ENCODE data around the gene PTRH1. TPM values are rescaled to one million over a fixed set of nuclear protein-coding genes. Genes with fewer than 3 reads are reported as not detected.
"Not testable (repeated sequence)": the region's sequence is repeated elsewhere in the genome, so short reads cannot be mapped to it uniquely, and the experiment has no call there.

The PTRH1 gene, protein sequence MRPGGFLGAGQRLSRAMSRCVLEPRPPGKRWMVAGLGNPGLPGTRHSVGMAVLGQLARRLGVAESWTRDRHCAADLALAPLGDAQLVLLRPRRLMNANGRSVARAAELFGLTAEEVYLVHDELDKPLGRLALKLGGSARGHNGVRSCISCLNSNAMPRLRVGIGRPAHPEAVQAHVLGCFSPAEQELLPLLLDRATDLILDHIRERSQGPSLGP
- 1 to 10 TPM; 5.5 to 8.3 TPM for total RNA-seq
- long read RNA-seq, transcript PTRH1-208 (5 exons, 814 nt), result major isoform, 10 of 14 reads
- long read RNA-seq, partial matches to known transcripts, result 0 of 14 reads
- long read RNA-seq, other reads (novel, unspliced or antisense), result 2 of 14 reads

DNA sequence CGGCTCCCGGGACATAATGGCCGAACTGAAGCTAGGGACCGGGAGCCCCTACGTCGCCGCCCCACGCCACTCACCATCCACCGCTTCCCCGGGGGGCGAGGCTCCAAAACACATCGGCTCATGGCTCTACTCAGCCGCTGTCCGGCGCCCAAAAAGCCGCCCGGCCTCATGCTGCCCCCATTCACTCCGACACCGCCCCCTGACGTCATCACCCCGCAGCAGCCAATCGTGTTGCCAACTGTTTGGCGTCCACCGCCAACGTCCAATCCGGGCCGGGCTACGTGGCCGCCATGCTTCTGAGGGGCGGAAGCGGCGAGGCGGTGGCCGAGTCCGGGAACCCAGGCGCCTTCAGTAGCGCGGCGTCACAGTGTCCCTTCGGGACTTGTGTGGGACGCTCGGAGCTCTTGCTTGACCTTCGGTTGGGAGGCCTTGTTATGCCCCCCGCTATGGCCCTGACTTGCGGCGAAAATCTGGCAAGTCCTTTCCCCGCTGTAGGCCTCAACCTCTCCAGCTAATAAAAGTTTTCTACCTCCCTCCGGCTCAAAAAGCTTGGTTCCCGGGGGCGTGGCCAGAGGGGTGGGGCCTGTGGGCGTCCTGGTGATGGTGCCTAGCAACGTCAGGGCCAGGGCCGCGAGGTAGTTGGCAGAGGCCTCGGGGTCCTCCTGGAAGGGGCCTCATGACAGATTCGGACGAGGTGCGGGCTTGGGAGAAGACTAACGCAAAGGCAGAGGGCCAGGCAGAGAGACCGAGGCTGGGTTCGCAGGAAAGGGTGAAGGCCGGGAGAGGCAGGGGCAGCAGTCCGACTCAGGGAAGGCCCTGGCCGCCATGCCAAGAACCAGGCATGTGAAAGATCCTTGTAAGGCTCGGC, at the start of gene PTRH1, which contains the start of gene TTC16:
Gene PTRH1 (minus strand): TSS at position 194 of the 868 bp plus-strand sequence. CDS start 24 bp downstream, at position 170.
Gene TTC16 (plus strand): TSS at position 610 of the 868 bp plus-strand sequence. CDS start 67 bp downstream, at position 677.
- DNase-seq, result peak; percentile 96 to 98
- ATAC-seq, result peak; percentile 97
- intact Hi-C loops (cut with DNase I, micrococcal nuclease), result no loop called here

DNA sequence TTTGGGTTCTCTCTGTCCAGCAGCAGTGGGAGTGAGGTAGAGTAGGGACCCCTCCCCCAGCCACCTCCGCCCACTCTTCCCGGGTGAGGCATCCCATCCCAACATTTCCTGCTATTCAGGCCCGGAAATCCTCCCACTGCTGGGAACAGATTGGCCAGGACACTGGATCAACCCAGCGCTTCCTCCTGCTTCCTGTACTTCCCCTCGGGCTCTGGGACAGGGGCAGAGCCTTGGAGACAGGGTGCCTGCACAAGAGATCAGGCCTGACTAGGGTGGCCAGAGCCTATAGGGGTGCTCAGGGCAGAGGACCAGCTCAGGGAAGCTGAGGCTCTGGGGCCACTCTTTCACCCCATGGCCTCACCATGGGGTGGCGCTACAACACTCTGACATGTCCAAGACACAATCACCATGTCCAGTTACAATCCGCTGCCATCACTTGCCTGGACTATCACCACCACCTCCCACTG, 48.5 kb upstream of the PTRH1 start:
- intact Hi-C loops (cut with DNase I, micrococcal nuclease), result no loop called here
- peak in 1 of 2 donors; percentile 66 for DNase-seq
- ATAC-seq, result peak; percentile 76

DNA sequence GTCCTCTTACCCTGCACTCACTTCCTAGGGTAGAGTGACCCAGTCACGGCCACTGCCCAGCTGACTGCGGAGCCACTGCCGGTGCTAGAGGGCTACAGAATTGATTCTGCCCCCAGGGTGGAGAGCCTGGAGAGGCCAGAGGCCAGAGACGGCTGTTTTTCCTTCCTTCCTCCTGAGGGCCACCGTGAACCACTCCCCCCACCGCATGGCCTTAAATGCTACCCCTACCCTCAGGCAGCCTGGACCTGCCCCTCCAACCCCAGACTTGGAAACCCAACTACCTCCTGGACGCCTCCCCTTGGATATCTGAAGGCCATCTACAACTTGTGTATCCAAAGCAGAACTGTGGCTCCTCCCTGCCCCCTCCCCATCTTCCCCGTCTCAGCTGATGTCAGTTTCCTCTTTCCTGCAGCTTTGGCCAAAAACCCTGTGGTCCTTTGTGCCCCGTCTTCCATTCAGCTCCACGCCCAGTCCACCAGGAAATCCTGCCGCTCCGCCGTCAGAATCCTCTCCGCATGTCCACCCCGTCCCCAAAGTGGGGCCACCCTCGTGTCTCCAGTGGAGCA, 46.7 kb upstream of the PTRH1 start:
- no peak for DNase-seq
- intact Hi-C loops (cut with DNase I, micrococcal nuclease), result no loop called here

DNA sequence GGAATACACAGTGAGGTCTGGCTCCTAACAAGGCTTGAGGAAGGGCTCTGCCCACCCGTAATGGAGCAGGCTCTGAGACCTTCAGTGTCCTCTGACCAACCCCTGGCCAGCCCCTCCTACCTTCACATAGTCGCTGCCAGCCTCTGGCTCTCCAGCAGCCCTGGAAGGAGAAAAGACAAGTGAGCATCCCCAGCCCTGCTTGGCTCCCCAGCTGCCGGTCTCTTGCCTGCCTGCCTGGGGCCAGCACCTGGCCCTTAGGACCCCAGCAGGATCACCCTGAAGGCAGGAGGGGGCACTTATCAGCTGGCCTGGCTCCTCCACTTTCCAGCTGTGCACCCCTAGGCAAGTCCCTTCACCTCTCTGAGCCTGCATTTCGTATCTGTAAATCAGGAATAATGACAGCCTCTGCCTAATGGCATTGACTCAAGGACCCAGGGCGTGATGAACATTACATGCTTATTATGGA, 46.1 kb upstream of the PTRH1 start:
- intact Hi-C loops (cut with DNase I, micrococcal nuclease), result no loop called here
- DNase-seq, result no peak
- no peak for ATAC-seq

More for the DNA sequence above, 46.7 kb upstream of the PTRH1 start:
- no peak for ATAC-seq

DNA sequence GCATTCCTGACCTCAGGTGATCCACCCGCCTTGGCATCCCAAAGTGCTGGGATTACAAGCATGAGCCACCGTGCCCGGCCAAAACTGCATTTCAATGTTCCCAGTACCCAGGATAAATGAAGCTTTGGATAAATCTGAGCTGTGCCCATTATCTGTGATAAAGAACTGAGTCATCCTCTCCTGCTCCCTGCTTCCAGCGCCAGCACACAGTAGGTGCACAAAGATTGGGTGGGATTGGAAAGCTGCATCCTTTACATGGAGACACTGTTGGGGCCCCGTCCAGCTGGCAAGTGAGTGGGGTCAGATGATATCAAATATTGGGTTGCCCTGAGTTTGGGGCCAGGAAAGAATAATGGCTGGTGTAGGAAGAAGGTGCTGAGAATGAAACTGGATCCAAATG, 45.6 kb upstream of the PTRH1 start:
- intact Hi-C loops (cut with DNase I, micrococcal nuclease), result no loop called here
- DNase-seq (no peak), ATAC-seq (no peak)

DNA sequence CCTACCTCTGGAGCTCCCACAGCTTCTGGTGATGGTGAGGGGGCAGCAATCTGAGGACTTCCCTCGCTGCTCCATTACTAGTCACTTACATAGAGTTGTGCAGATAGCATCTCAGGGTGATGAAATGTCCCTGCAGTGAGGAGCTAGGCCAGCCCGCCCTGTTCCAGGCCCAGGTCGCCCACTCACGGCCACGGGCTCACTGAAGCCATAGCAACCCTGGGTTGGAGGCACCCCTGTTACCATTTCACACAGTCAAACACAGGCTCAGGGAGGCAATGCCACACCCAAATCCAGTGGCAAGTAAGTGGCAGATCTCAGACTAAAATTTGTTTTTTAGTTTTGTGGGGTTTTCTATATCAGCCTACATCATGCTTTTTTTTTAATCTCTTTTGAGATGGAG, 43.4 kb upstream of the PTRH1 start:
- intact Hi-C loops (cut with DNase I, micrococcal nuclease), result no loop called here
- no peak for ATAC-seq
- no peak for DNase-seq

DNA sequence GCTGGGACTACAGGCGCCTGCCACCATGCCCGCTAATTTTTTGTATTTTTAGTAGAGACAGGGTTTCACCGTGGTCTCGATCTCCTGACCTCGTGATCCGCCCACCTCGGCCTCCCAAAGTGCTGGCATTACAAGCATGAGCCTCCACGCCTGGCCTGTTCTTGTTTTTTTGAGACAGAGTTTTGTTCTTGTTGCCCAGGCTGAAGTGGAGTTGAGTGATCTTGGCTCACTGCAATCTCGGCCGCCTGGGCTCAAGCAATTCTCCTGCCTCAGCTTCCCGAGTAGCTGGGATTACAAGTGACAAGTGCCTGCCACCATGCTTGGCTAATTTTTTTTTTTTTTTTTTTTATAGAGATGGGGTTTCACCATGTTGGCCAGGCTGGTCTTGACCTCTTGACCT, 41.3 kb upstream of the PTRH1 start:
- ATAC-seq; DNase-seq; intact Hi-C loops (cut with DNase I, micrococcal nuclease): not testable (repeated sequence)

DNA sequence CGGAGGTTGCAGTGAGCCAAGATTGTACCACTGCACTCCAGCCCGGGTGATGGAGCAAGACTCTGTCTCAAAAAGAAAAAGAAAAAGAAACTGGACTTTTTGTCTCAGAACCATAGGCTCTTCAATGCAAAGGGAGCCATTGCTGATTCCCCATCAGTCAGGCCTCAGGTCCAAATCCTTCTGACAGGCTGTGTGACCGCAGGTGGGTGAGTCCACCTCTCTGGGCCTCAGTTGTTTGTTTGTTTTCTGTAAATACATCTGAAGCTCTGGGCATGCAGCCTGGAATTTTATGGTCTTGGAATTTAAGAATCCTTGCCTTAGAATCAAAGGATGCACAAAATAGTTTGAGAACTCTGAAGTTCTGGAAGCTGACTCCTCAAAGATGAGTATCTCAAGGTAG, 40.8 kb upstream of the PTRH1 start:
- intact Hi-C loops (cut with DNase I, micrococcal nuclease), result no loop called here
- ATAC-seq (no peak), DNase-seq (no peak)

DNA sequence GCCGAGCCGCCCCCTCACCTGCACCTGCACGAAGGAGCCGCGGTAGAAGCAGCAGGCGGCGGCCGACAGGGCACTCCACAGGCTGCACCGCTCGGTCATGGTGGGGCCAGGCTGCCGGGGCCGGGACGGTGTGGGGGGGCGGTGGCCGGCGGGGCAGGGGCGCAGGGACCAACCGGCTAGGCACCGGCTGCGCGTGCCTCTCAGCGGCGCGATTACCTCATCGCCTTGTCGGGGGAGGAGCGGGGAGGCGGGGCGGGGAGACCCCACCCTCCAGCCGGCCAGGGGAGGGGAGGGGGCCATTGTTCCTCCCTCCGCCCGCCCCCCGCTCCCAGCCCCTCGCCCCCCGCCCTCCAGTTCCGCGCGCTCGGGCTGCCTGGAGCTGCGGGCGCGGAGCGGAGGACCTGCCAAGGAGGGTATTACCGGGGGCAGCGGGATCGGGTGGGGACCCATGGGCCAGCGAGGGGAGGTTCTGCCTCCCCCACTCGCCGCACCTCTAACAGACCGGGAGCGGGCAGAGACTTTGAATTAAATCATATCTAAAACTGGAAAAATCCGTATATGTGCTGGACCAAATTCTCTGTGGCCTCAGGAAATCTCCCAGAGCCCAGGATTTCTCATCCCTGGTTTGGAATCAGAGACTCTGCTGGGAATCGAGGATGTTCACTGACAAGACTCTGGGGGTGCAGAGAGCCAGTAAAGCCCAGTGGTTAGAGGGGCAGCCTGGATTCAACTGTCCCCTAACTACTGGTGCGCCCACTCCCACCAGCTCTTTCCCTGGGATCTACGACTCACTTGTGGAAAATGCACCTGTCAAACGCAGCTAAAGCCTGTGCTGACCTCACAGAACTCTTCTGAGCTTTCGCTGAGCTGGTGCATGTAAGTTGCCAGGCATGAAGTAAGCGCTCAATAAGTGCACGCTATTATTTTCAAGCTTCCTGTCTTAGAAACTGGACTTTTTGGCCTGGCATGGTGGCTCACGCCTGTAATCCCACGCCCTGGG, 39.9 kb upstream of the PTRH1 start:
- intact Hi-C loops (cut with DNase I, micrococcal nuclease), result no loop called here
- ATAC-seq (no peak), DNase-seq (no peak)

DNA sequence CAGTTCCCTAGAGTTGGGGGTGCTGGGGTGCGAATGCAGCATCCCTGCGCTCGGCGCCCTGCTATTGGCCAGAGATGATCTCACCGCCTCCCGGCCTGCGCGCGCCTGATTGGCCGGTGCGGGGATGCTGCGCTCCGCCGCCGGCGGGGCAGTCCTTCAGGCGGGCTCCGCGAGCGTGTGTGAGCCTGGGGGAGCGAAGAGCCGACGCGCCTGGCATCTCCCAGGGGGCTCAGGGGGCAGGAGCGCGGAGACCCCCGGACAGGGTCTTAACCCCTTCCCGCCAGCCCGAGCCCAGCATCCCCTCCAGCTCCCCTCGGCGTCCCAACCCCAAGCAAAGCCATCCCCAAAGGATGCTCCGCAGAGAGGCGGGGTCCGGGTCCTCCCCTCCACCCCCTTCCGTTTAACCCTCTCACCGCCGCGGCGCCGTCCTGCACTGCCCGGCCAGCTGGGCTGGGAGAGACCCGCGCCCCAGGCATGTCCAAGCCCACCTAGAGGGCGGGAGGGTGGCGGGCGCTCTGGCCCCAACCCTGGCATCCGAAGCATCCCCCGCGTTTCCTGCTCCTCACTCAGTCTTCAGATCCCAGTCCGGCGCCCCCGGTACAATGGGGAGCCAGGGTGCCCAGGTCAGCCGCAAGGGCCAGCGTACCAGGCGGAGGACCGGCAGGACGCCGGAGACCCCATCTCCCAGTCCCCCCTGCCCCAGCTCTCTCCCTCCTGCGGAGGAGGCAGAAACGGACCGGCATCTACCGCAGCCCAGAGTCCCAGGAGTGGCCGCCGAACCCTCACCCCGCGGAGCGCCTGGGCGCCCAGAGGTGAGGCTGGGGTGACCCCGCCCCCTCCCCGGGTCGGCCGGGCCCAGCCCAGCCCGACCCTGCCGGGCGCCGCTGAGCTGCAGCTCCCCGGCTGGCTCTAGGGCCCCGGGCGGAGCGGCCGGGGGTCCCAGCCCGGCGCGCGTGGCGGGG, 38.9 kb upstream of the PTRH1 start:
- intact Hi-C loops (cut with DNase I, micrococcal nuclease), result no loop called here
- ATAC-seq, result peak; percentile 48
- no peak for DNase-seq

DNA sequence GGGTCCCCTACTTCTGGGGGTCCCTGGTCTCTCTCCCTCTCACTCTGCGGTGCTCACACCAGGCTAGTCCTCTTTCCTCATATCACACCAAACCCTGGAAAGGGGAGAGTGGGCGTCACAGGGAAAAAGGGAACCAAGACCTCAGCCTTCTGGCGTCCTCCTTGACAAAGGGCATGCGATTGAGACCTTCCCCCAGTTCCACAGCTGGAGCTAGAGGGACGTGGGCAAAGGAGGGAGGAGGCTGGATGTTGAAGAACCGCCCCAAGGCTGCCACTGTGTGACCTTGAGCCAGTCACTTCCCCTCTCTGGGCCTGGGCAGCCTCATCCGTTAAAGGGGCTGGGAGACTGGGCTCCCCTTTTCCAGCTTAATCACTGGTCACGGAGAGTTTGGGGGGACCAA, 38.2 kb upstream of the PTRH1 start:
- ATAC-seq (no peak), DNase-seq (no peak)
- intact Hi-C loops (cut with DNase I, micrococcal nuclease), result no loop called here

DNA sequence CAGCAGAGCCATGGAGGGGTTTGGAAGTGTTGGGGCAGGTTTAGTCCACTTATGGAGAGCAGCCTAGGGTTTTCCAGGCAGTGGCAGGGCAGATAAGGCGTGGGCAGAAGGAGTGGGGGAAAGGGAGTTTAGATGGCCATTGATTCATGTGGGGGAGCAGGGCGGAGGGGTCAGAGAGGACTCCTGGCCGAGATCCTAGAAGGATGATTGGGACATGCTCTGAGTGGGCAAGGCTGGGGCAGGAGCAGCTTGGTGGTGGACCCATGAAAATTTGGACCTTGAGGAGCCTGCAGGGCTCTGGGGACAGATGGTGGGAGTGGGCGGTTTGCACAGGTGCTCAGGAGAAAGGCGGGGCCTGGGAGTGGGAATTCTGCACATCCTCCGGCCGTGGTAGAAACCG, 37.7 kb upstream of the PTRH1 start:
- DNase-seq, result no peak
- intact Hi-C loops (cut with DNase I, micrococcal nuclease), result no loop called here
- ATAC-seq, result no peak

DNA sequence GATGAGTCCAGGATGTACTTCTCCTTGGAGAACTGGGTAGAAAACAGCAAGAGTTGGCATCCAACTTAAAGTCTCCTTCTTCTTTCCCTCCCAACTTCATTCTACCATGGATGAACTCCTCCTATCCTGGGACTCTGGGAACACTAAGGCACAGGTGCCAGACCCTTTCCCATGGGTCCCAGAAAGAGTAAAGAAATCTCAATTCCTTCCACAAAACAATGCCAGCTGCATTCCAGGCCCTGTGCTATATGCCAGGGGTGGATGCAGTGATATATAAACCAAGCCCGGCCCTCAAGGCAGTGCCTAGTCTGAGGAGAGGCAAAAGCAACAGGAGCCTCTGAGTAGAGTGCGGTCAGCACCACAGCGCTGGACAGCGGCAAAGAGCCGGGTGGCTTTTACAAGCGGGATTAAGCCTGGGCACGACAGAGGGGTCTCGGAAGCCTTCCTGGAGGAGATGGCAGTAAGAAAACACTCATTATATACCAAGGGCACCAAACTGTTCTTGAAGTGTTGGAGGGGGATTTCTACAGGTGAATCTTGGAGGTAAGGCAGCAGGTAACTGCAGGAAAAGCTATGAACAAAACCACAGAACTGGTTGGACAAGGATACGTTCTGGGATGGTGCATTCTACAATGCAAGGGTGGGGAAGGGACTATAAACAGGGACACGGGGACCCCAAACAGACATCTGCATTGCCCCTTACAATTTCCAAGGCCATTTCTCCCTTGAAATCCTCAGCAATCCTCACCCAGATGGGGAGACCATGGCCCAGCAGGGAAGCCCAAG, 36.0 kb upstream of the PTRH1 start:
- peak; percentile 63 for ATAC-seq
- peak in 1 of 2 donors; percentile 45 for DNase-seq
- intact Hi-C loops (cut with DNase I, micrococcal nuclease), result no loop called here

DNA sequence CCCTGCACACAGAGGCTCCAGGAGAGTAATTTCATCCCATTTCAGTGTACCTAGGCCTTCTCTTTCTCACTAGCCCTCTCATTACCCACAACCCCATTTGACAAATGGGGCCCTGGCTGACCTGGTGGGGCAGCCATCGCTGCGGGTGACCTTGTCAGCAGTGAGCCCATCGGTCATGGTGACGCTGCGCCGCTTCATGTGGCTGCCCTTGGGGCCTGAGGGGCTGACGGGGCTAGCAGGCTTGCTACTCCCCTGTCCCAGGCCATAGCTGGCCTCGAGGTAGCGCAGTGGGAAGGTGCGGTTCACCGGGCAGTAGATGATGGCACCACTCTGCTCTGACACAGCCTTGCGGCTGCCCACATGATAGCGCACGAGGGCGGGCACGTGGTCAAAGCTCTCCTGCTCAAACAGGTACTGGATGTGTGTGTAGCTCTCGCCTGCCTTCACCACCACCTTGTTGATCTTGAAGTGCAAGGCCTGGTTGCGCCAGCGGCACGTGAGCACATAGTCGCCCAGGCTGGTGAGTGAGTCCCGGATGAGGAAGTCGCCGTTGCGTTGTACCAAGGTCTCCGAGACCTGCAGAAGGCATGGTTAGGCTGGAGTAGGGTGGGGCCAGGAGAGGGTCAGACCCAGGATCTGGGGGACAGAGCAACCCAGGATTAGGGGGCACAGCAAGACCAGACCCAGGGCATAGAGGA, 33.8 kb upstream of the PTRH1 start:
- DNase-seq, result no peak
- intact Hi-C loops (cut with DNase I, micrococcal nuclease), result no loop called here
- no peak for ATAC-seq

DNA sequence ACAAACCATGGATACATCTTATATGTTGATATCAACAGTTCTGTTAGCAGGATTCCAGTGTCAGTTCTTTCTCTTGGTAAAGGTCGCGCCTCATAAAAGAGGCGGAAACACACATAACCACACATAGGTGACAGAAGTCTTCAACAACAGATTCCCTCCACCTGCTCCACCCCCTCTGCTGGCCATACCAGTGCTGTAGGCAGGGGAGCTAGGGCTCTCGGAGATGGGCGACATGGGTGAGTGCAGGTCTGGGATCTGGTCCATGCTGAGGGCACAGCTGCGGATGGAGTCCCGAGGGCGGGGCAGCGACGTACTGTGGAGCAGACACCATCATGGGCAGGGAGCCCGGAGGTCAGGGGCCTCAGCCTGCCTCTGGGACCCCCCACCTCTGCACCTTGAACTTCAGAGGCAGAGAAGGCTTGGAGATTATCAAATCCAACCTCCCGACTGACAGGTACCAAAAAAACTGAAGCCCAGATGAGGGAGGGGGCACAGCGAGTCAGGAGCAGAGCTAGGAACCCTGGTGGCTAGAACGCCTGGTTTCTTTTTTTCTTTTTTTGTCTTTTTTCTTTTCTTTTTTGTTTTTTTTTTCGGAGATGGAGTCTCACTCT, 31.6 kb upstream of the PTRH1 start:
- ATAC-seq (no peak), DNase-seq (no peak)
- intact Hi-C loops (cut with DNase I, micrococcal nuclease), result no loop called here

All from left colon (tissue), 2 donors.